ENCODE measurements around the gene SCGB1C2. TPM values are rescaled to one million over a fixed set of nuclear protein-coding genes. Genes with fewer than 3 reads are reported as not detected.
A peak's percentile ranks its signal among the peaks of the same experiment; 100 is the strongest.

Gene SCGB1C2
- total RNA-seq, 4 donors from 2014 or later: not detected

DNA sequence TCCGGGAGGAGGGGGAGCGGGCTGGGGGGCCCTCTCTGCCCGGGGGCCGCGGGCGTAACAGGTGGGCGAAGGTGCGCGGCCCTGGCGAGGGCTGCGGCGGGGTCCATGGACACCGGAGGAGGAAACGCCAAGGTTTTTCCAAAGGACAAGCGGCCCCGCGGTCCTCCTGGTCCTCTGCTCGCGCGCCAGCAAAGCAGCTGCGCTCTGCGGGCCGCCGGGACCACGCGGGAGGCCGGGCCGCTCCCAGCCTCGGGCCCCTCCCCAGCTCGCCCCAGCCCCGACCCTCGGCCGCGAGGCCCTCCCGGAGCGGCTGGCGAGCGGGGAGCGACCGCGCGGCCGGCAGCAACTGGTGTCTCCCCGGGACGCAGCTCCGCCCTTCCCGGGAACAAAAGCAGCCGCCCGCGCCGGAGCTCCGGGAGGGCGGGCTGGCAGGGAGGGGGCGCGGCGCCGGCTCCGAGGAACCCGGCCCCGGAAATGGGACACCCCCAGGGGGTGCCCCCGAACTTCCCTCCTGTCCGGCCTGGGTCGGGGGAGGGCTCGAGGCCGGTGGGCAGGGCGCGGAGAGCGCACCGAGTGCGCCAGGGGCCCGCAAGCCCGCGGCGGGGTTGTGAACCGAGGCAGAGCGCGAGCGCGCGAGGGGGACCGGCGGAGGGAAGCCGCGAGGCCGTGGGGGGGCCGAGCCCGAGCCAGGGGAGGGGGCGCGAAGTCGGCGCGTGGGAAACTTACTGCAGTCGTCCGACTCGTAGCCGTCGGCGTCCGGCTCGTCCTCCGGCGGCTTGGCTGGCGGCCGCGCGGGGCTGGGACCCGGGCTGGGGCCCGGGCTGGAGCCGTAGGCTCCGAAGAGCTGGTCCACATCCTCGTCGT is 43.2 kb downstream of the SCGB1C2 start:
- peak overlapping the region; percentile 34 to 79 (median 61) for H3K4me3 ChIP-seq
- no peak for DNase-seq
- no peaks in the 10 kb centered on the region for H3K9me3 ChIP-seq
- peaks cover 25 to 71% (median 48%) of the 10 kb centered on the region in 3 donors for H3K4me1 ChIP-seq
- intact Hi-C loops (cut with DNase I): no loop called here
- peaks cover 0 to 86% (median 0%) of the 10 kb centered on the region in 4 donors for H3K27me3 ChIP-seq
- WGBS, 2 donors: 3 to 12% methylated on average over 7 to 13 of the region's 112 CpGs
- no peaks in the 10 kb centered on the region for H3K36me3 ChIP-seq
- peak overlapping the region; percentile 56 to 84 (median 78) for H3K27ac ChIP-seq
- no peak for TF ChIP-seq POLR2A (IDR thresholded peaks at IDR 0.05)
- no peak for TF ChIP-seq CTCF (IDR thresholded peaks at IDR 0.05)

DNA sequence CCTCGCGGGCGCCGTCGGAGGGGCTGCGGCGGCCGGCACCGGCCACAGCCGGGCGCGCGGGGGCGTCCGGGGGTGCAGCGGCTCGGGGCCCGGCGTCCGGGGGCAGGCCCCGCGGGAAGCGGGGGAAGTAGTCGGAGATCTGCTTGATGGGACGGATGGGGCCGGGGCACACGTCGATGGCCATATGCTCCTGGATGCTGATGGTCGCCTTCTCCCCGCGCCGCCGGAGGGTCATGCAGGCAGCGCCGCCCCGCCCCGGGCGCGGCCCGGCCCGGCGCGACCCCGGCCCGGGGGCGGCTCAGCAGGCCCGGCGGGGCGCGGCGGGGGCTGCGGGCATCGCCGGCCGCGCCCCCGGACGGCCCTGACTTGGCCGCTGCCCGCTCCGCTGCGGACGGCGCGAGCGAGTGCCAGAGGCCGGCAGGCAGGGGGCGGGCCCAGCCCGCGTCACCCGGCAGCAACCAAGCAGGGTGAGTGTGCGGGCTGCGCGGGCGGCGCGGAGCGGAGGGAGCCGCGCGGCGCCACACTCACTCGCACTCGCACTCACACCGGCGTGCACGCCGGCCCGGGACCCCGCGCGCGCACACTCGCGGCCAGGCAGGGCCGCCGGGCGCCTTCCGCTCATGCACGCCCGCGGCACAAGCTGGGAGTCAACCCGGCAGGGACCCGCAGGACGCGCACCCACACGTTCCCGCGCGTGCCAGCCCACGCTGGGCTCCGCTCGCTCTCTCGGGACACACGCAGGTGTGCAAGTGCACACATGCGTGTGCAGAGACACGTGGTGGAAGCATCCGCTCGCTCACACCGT is 44.1 kb downstream of the SCGB1C2 start, which contains the start of gene DOC2B:
Gene DOC2B, minus strand, starts transcription at position 406 of the 805 bp plus-strand sequence. Its CDS starts 171 bp downstream, at position 235.
- no peak for DNase-seq
- Histone ChIP-seq H3K4me1 (peaks cover 25 to 80% (median 54%) of the 10 kb centered on the region in 3 donors), H3K36me3 (no peaks in the 10 kb centered on the region), H3K4me3 (peak within 1 kb of the TSS; percentile 34 to 79 (median 61)), H3K9me3 (no peaks in the 10 kb centered on the region), H3K27ac (peak within 1 kb of the TSS; percentile 56 to 84 (median 78)), H3K27me3 (peaks cover 0 to 78% (median 0%) of the 10 kb centered on the region in 4 donors)
- peak in 2 of 6 experiments; percentile 17 to 21 for TF ChIP-seq CTCF (IDR thresholded peaks at IDR 0.05)
- TF ChIP-seq POLR2A (IDR thresholded peaks at IDR 0.05): peak in 1 of 4 donors; percentile 31
- intact Hi-C loops (cut with DNase I): no loop called here
- 0 to 21% methylated on average over 2 to 10 of the region's 120 CpGs for WGBS, 2 donors

DNA sequence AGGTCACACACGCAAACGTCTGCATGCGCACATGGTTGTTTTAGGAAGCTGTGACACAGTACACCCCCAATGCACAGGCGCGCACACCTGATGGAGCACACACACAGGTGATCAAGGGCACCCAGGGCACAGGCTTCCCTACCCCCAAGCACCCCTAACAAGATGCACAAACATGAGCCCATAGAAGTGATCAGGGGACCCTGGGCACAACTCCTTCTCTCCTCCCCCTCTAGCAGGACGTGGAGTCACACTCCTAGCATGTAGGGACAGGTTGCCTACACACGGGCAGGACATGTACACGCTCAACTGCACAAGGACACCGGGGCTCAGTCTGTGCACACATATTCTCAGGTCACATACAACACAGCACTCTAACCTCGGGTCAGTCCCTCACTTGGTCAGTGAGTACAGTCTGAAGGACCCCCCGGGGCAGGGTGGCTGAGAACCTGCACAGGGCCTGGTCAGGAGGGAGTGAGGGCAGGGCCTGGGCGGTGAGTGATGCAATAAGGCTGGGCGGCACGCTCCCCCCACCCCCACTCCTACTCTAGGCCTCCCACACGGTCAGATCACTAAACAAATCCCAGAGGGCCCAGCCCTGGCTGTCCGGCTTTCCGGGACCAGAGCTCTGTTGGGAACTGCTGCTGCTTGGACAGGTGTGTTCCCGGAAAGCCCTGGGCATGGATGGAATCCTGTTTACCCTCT is 44.8 kb downstream of the SCGB1C2 start:
- Histone ChIP-seq H3K27ac (peak overlapping the region in 3 of 4 donors; percentile 24 to 84 (median 83)), H3K4me1 (peaks cover 25 to 87% (median 61%) of the 10 kb centered on the region in 3 donors), H3K9me3 (no peaks in the 10 kb centered on the region), H3K36me3 (no peaks in the 10 kb centered on the region), H3K27me3 (peaks cover 0 to 77% (median 0%) of the 10 kb centered on the region in 4 donors), H3K4me3 (peak overlapping the region; percentile 31 to 79 (median 49))
- no peak for DNase-seq
- intact Hi-C loops (cut with DNase I): no loop called here
- TF ChIP-seq CTCF (IDR thresholded peaks at IDR 0.05) (no peak), POLR2A (IDR thresholded peaks at IDR 0.05) (no peak)
- 28 to 50% methylated on average over 2 to 6 of the region's 18 CpGs for WGBS, 2 donors

GRCh38 chr17:183021-183420 is 45.7 kb downstream of the SCGB1C2 start:
- Histone ChIP-seq H3K36me3 (no peaks in the 10 kb centered on the region), H3K4me3 (no peak overlapping the region), H3K27ac (no peak overlapping the region), H3K27me3 (peaks cover 0 to 71% (median 0%) of the 10 kb centered on the region in 4 donors), H3K4me1 (peaks cover 25 to 89% (median 63%) of the 10 kb centered on the region in 3 donors), H3K9me3 (no peaks in the 10 kb centered on the region)
- no peak for TF ChIP-seq CTCF (IDR thresholded peaks at IDR 0.05)
- no peak for TF ChIP-seq POLR2A (IDR thresholded peaks at IDR 0.05)
- 38 to 64% methylated on average over 2 to 6 of the region's 8 CpGs for WGBS, 2 donors
- intact Hi-C loops (cut with DNase I): no loop called here
- DNase-seq: no peak
